SK-N-SH treated with all-trans-retinoic acid at 6 μM for 48 hours (cell line): ENCODE results near the gene DNAI4.
"Not testable (repeated sequence)": the region's sequence is repeated elsewhere in the genome, so short reads cannot be mapped to it uniquely, and the experiment has no call there.

ENCODE experiments used
- ATAC-seq: fragments of 200-7000 bp; cut with Tn5 transposase; 3 replicates; pipeline ENCODE4 v1.9.1; 2020; ENCODE audit warnings: mild to moderate bottlenecking, moderate library complexity
- ARNTL ChIP-seq: fragments of 450-650 bp; formaldehyde crosslinking; IDR thresholded peaks from 2 replicates; pipeline ENCODE4 v1.5.0; 2020; ENCODE audit warnings: low read depth, mild to moderate bottlenecking, moderate library complexity, borderline replicate concordance
- CREB5 ChIP-seq: fragments of 250-450 bp; sonication (Bioruptor Pico); IDR thresholded peaks from 2 replicates; pipeline ENCODE4 v1.5.1; 2020; ENCODE audit warnings: low read depth, mild to moderate bottlenecking, moderate library complexity
- CSDC2 ChIP-seq: fragments of 250-450 bp; sonication (Bioruptor Pico); IDR thresholded peaks from 2 replicates; pipeline ENCODE4 v1.5.0; 2020; ENCODE audit warnings: mild to moderate bottlenecking, moderate library complexity
- CSRNP3 ChIP-seq: fragments of 250-450 bp; sonication (Bioruptor Pico); IDR thresholded peaks from 2 replicates; pipeline ENCODE4 v1.5.1; 2021; ENCODE audit warnings: mild to moderate bottlenecking, moderate library complexity
- ESRRG ChIP-seq: fragments of 250-450 bp; sonication (Bioruptor Pico); IDR thresholded peaks from 2 replicates; pipeline ENCODE4 v1.6.1; 2021; ENCODE audit warnings: mild to moderate bottlenecking
- GLIS3 ChIP-seq: fragments of 250-450 bp; sonication (Bioruptor Pico); IDR thresholded peaks from 2 replicates; pipeline ENCODE4 v1.5.0; 2020; ENCODE audit warnings: mild to moderate bottlenecking, moderate library complexity
- ISL1 ChIP-seq: fragments of 250-450 bp; sonication (Bioruptor Pico); IDR thresholded peaks from 2 replicates; pipeline ENCODE4 v2.1.2; 2022; ENCODE audit warnings: mild to moderate bottlenecking, moderate library complexity
- OSR1 ChIP-seq: fragments of 250-450 bp; sonication (Bioruptor Pico); IDR thresholded peaks from 2 replicates; pipeline ENCODE4 v1.8.0; 2022; ENCODE audit warnings: moderate library complexity, mild to moderate bottlenecking, inconsistent platforms
- PATZ1 ChIP-seq: fragments of 250-450 bp; sonication (Bioruptor Pico); IDR thresholded peaks from 2 replicates; pipeline ENCODE4 v1.8.0; 2020; ENCODE audit warnings: mild to moderate bottlenecking, moderate library complexity, borderline replicate concordance
- POU6F1 ChIP-seq: fragments of 250-450 bp; sonication (Bioruptor Pico); IDR thresholded peaks from 2 replicates; pipeline ENCODE4 v1.8.0; 2021; ENCODE audit warnings: low read depth, mild to moderate bottlenecking, moderate library complexity, borderline replicate concordance
- PPARA ChIP-seq: fragments of 250-450 bp; sonication (Bioruptor Pico); IDR thresholded peaks from 2 replicates; pipeline ENCODE4 v1.5.0; 2020; ENCODE audit warnings: mild to moderate bottlenecking, borderline replicate concordance
- RARB ChIP-seq: fragments of 250-450 bp; sonication (Bioruptor Pico); IDR thresholded peaks from 2 replicates; pipeline ENCODE4 v1.8.0; 2021; ENCODE audit warnings: mild to moderate bottlenecking, moderate library complexity
- SNAI2 ChIP-seq: fragments of 250-450 bp; sonication (Bioruptor Pico); IDR thresholded peaks from 2 replicates; pipeline ENCODE4 v1.5.0; 2020; ENCODE audit warnings: mild to moderate bottlenecking, moderate library complexity
- TCF4 ChIP-seq: fragments of 250-450 bp; sonication (Bioruptor Pico); IDR thresholded peaks from 2 replicates; pipeline ENCODE4 v1.8.0; 2021; ENCODE audit warnings: mild to moderate bottlenecking, moderate library complexity, borderline replicate concordance
- TOX ChIP-seq: fragments of 250-450 bp; sonication (Bioruptor Pico); IDR thresholded peaks from 2 replicates; pipeline ENCODE4 v1.8.0; 2021; ENCODE audit warnings: mild to moderate bottlenecking, moderate library complexity, borderline replicate concordance
- TSHZ2 ChIP-seq: fragments of 250-450 bp; sonication (Bioruptor Pico); IDR thresholded peaks from 2 replicates; pipeline ENCODE4 v1.5.0; 2020; ENCODE audit warnings: mild to moderate bottlenecking, moderate library complexity
- ZC3H10 ChIP-seq: fragments of 250-450 bp; sonication (Bioruptor Pico); IDR thresholded peaks from 2 replicates; pipeline ENCODE4 v1.5.1; 2021; ENCODE audit warnings: mild to moderate bottlenecking, moderate library complexity
- ZFP3 ChIP-seq: fragments of 250-450 bp; sonication (Bioruptor Pico); IDR thresholded peaks from 2 replicates; pipeline ENCODE4 v1.5.0; 2020; ENCODE audit warnings: mild to moderate bottlenecking, moderate library complexity
- ZFP30 ChIP-seq: fragments of 450-650 bp; formaldehyde crosslinking; IDR thresholded peaks from 2 replicates; pipeline ENCODE4 v1.5.0; 2022; ENCODE audit warnings: mild to moderate bottlenecking, moderate library complexity
- ZNF565 ChIP-seq: fragments of 450-650 bp; formaldehyde crosslinking; conservative IDR thresholded peaks from 2 replicates; pipeline ENCODE4 v1.5.0; 2020; ENCODE audit warnings: low read depth, mild to moderate bottlenecking, moderate library complexity
- ZNF70 ChIP-seq: fragments of 450-650 bp; formaldehyde crosslinking; IDR thresholded peaks from 2 replicates; pipeline ENCODE4 v1.5.0; 2020; ENCODE audit warnings: mild to moderate bottlenecking, moderate library complexity
- ZNF8 ChIP-seq: fragments of 450-650 bp; formaldehyde crosslinking; IDR thresholded peaks from 2 replicates; pipeline ENCODE4 v1.5.0; 2020; ENCODE audit warnings: mild to moderate bottlenecking, moderate library complexity

Gene DNAI4

GRCh38 chr1:66917476-66917875 is 7.2 kb downstream of the DNAI4 start:
- TF ChIP-seq POU6F1 = no peak
- TF ChIP-seq, all 23 proteins: peak for 0
- ATAC-seq = no peak

GRCh38 chr1:66916320-66916719 is 8.3 kb downstream of the DNAI4 start:
- no peak for ATAC-seq
- TF ChIP-seq ARNTL = no peak
- TF ChIP-seq ZNF70 (CRISPR knock-in tag) = no peak
- TF ChIP-seq TOX (CRISPR knock-in tag) = no peak
- peak; percentile 84 for TF ChIP-seq TCF4 (CRISPR knock-in tag)
- TF ChIP-seq SNAI2 (CRISPR knock-in tag) = no peak
- no peak for TF ChIP-seq PPARA
- no peak for TF ChIP-seq PATZ1 (CRISPR knock-in tag)
- no peak for TF ChIP-seq OSR1
- TF ChIP-seq CSRNP3 (CRISPR knock-in tag) = 0 out of 2 replicates have a peak, but pooled peaks have one; percentile 39
- TF ChIP-seq GLIS3 (CRISPR knock-in tag) = no peak
- peak; percentile 85 for TF ChIP-seq ISL1
- TF ChIP-seq CREB5 = no peak
- TF ChIP-seq ZFP30 (CRISPR knock-in tag) = no peak
- no peak for TF ChIP-seq ZNF8 (CRISPR knock-in tag)
- TF ChIP-seq ZC3H10 (CRISPR knock-in tag) = no peak
- no peak for TF ChIP-seq POU6F1
- TF ChIP-seq TSHZ2 (CRISPR knock-in tag) = peak; percentile 95
- no peak for TF ChIP-seq ZNF565
- no peak for TF ChIP-seq ESRRG (CRISPR knock-in tag)
- no peak for TF ChIP-seq CSDC2 (CRISPR knock-in tag)

- not testable (repeated sequence) for ATAC-seq
Observed at GRCh38 chr1:66915203-66915602, 9.5 kb downstream of the DNAI4 start.

- ATAC-seq = no peak
- no peak for TF ChIP-seq TSHZ2 (CRISPR knock-in tag)
- no peak for TF ChIP-seq ZFP3 (CRISPR knock-in tag)
- no peak for TF ChIP-seq RARB (CRISPR knock-in tag)
- TF ChIP-seq ISL1 = no peak
- TF ChIP-seq ZC3H10 (CRISPR knock-in tag) = no peak
- no peak for TF ChIP-seq CSRNP3 (CRISPR knock-in tag)
- no peak for TF ChIP-seq ZNF565
- TF ChIP-seq GLIS3 (CRISPR knock-in tag) = no peak
- no peak for TF ChIP-seq TCF4 (CRISPR knock-in tag)
- TF ChIP-seq CSDC2 (CRISPR knock-in tag) = no peak
- TF ChIP-seq ZNF8 (CRISPR knock-in tag) = no peak
Observed at GRCh38 chr1:66893712-66894111, 30.9 kb downstream of the DNAI4 start.
